Measurements from ENCODE around the gene MALL.
A peak's percentile ranks its signal among the peaks of the same experiment; 100 is the strongest.
"Not testable (repeated sequence)": the region's sequence is repeated elsewhere in the genome, so short reads cannot be mapped to it uniquely, and the experiment has no call there.

MALL gene

GRCh38 chr2:110121592-110121991 lies 6.0 kb upstream of the MALL start:
- no peak for DNase-seq

- DNase-seq: no peak
These were observed 5.4 kb upstream of the MALL start for GRCh38 chr2:110121052-110121334.

GRCh38 chr2:110120171-110121051 lies 4.8 kb upstream of the MALL start:
- DNase-seq: no peak

GRCh38 chr2:110116033-110116710 lies 550 bp upstream of the MALL start:
- DNase-seq: peak; percentile 56

GRCh38 chr2:110114831-110115255 lies 779 bp downstream of the MALL start:
- peak; percentile 45 for DNase-seq

- DNase-seq: no peak
These were observed 1.5 kb downstream of the MALL start for GRCh38 chr2:110113961-110114591.

- not testable (repeated sequence) for DNase-seq
These were observed 7.3 kb downstream of the MALL start for GRCh38 chr2:110108291-110108690.

- DNase-seq: no peak
These were observed 8.2 kb downstream of the MALL start for GRCh38 chr2:110107092-110108079.

GRCh38 chr2:110106642-110107041 lies 9.0 kb downstream of the MALL start:
- no peak for DNase-seq

GRCh38 chr2:110105608-110106467 lies 9.8 kb downstream of the MALL start:
- no peak for DNase-seq

GRCh38 chr2:110105183-110105582 lies 10.4 kb downstream of the MALL start:
- DNase-seq: no peak

- no peak for DNase-seq
These were observed 11.4 kb downstream of the MALL start for GRCh38 chr2:110104025-110104771.

- DNase-seq: no peak
These were observed 12.3 kb downstream of the MALL start for GRCh38 chr2:110103061-110103961.

GRCh38 chr2:110101901-110102803 lies 13.5 kb downstream of the MALL start:
- DNase-seq: no peak

- DNase-seq: peak; percentile 64
These were observed 14.3 kb downstream of the MALL start for GRCh38 chr2:110101280-110101844.

GRCh38 chr2:110100880-110101279 lies 14.7 kb downstream of the MALL start:
- DNase-seq: not testable (repeated sequence)

- DNase-seq: no peak
These were observed 15.1 kb downstream of the MALL start for GRCh38 chr2:110100480-110100879.

Measured in right kidney (tissue), 1 donor.